Activated naive CD4-positive, alpha-beta T cell treated with anti-CD3 and anti-CD28 coated beads, Interleukin-2, amount 50 U/mL, for 16 hours (primary cell): ENCODE data around the gene SLC7A1.

Experiments
- DNase-seq: peaks from one replicate; pipeline ENCODE4 v3.0.0-alpha.2; 2020

The SLC7A1 gene

GRCh38 chr13:29550430-29550988, 45.0 kb downstream of the SLC7A1 start:
- no peak for DNase-seq

- DNase-seq = no peak
Measured at GRCh38 chr13:29548722-29549121, 46.8 kb downstream of the SLC7A1 start.

- DNase-seq = no peak
Measured at GRCh38 chr13:29547153-29547552, 48.3 kb downstream of the SLC7A1 start.

- no peak for DNase-seq
Measured at GRCh38 chr13:29546662-29547061, 48.8 kb downstream of the SLC7A1 start.

- no peak for DNase-seq
Measured at GRCh38 chr13:29545988-29546387, 49.5 kb downstream of the SLC7A1 start.

GRCh38 chr13:29543230-29544215, 52.0 kb downstream of the SLC7A1 start:
- DNase-seq = peak; percentile 35

GRCh38 chr13:29542381-29542780, 53.1 kb downstream of the SLC7A1 start:
- no peak for DNase-seq

- no peak for DNase-seq
Measured at GRCh38 chr13:29541400-29541799, 54.1 kb downstream of the SLC7A1 start.

- no peak for DNase-seq
Measured at GRCh38 chr13:29540799-29541198, 54.7 kb downstream of the SLC7A1 start.

GRCh38 chr13:29540334-29540733, 55.2 kb downstream of the SLC7A1 start:
- no peak for DNase-seq

- no peak for DNase-seq
Measured at GRCh38 chr13:29539856-29540255, 55.6 kb downstream of the SLC7A1 start.

GRCh38 chr13:29538652-29539040, 56.8 kb downstream of the SLC7A1 start:
- no peak for DNase-seq

GRCh38 chr13:29537736-29538651, 57.5 kb downstream of the SLC7A1 start:
- DNase-seq = no peak

- DNase-seq = no peak
Measured at GRCh38 chr13:29536853-29537252, 58.6 kb downstream of the SLC7A1 start.

GRCh38 chr13:29535663-29536655, 59.5 kb downstream of the SLC7A1 start:
- no peak for DNase-seq

GRCh38 chr13:29534083-29534482, 61.4 kb downstream of the SLC7A1 start:
- DNase-seq = no peak

GRCh38 chr13:29532821-29533220, 62.7 kb downstream of the SLC7A1 start:
- no peak for DNase-seq

- DNase-seq = no peak
Measured at GRCh38 chr13:29532116-29532515, 63.4 kb downstream of the SLC7A1 start.

GRCh38 chr13:29530901-29531300, 64.6 kb downstream of the SLC7A1 start:
- DNase-seq = no peak

- DNase-seq = no peak
Measured at GRCh38 chr13:29529754-29530153, 65.7 kb downstream of the SLC7A1 start.

GRCh38 chr13:29527916-29528315, 67.6 kb downstream of the SLC7A1 start:
- DNase-seq = no peak

GRCh38 chr13:29527511-29527910, 68.0 kb downstream of the SLC7A1 start:
- no peak for DNase-seq
